ENCODE data around the gene PIK3CA.
"Not testable (repeated sequence)": the region's sequence is repeated elsewhere in the genome, so short reads cannot be mapped to it uniquely, and the experiment has no call there.

Gene PIK3CA

GRCh38 chr3:179196098-179196497, 47.9 kb downstream of the PIK3CA start:
- Histone ChIP-seq H3K36me3 (ENCODE audit: insufficient read depth, low read length) (no peaks in the 10 kb centered on the region), H3K9me3 (ENCODE audit: control insufficient read depth, insufficient read depth, low read length) (no peaks in the 10 kb centered on the region), H3K4me1 (ENCODE audit: insufficient read depth, low read length) (peaks cover 14% of the 10 kb centered on the region), H3K9ac (ENCODE audit: low read depth, low read length) (no peak overlapping the region)

- Histone ChIP-seq H3K4me1 (ENCODE audit: insufficient read depth, low read length) (peaks cover 14% of the 10 kb centered on the region), H3K9ac (ENCODE audit: low read depth, low read length) (no peak overlapping the region), H3K9me3 (ENCODE audit: control insufficient read depth, insufficient read depth, low read length) (no peaks in the 10 kb centered on the region), H3K36me3 (ENCODE audit: insufficient read depth, low read length) (no peaks in the 10 kb centered on the region)
Observed at GRCh38 chr3:179196700-179197099, 48.5 kb downstream of the PIK3CA start.

GRCh38 chr3:179200790-179201189, 52.6 kb downstream of the PIK3CA start:
- H3K36me3 ChIP-seq (ENCODE audit: insufficient read depth, low read length), result no peaks in the 10 kb centered on the region; the same call in 1 of the 2 replicates

GRCh38 chr3:179215550-179215949, 67.4 kb downstream of the PIK3CA start:
- H3K36me3 ChIP-seq (ENCODE audit: insufficient read depth, low read length); H3K9me3 ChIP-seq (ENCODE audit: control insufficient read depth, insufficient read depth, low read length); H3K4me1 ChIP-seq (ENCODE audit: insufficient read depth, low read length); H3K9ac ChIP-seq (ENCODE audit: low read depth, low read length): not testable (repeated sequence)

More at GRCh38 chr3:179200790-179201189, 52.6 kb downstream of the PIK3CA start:
- peaks cover 6% of the 10 kb centered on the region for H3K4me1 ChIP-seq (ENCODE audit: insufficient read depth, low read length)
- H3K9me3 ChIP-seq (ENCODE audit: control insufficient read depth, insufficient read depth, low read length), result no peaks in the 10 kb centered on the region
- H3K9ac ChIP-seq (ENCODE audit: low read depth, low read length), result no peak overlapping the region

- H3K4me1 ChIP-seq (ENCODE audit: insufficient read depth, low read length); H3K36me3 ChIP-seq (ENCODE audit: insufficient read depth, low read length); H3K9ac ChIP-seq (ENCODE audit: low read depth, low read length); H3K9me3 ChIP-seq (ENCODE audit: control insufficient read depth, insufficient read depth, low read length): not testable (repeated sequence)
Observed at GRCh38 chr3:179218213-179218612, 70.1 kb downstream of the PIK3CA start.

GRCh38 chr3:179223548-179223947, 75.4 kb downstream of the PIK3CA start:
- Histone ChIP-seq H3K36me3 (ENCODE audit: insufficient read depth, low read length) (no peaks in the 10 kb centered on the region), H3K9me3 (ENCODE audit: control insufficient read depth, insufficient read depth, low read length) (no peaks in the 10 kb centered on the region), H3K9ac (ENCODE audit: low read depth, low read length) (no peak overlapping the region), H3K4me1 (ENCODE audit: insufficient read depth, low read length) (peaks cover 7% of the 10 kb centered on the region; the same call in 1 of the 2 replicates)

- H3K9ac ChIP-seq (ENCODE audit: low read depth, low read length), result no peak overlapping the region
- H3K36me3 ChIP-seq (ENCODE audit: insufficient read depth, low read length), result no peaks in the 10 kb centered on the region
- no peaks in the 10 kb centered on the region for H3K9me3 ChIP-seq (ENCODE audit: control insufficient read depth, insufficient read depth, low read length)
Observed at GRCh38 chr3:179224584-179224983, 76.4 kb downstream of the PIK3CA start.

GRCh38 chr3:179227349-179227748, 79.2 kb downstream of the PIK3CA start:
- H3K36me3 ChIP-seq (ENCODE audit: insufficient read depth, low read length), result no peaks in the 10 kb centered on the region
- no peaks in the 10 kb centered on the region for H3K9me3 ChIP-seq (ENCODE audit: control insufficient read depth, insufficient read depth, low read length)

More at GRCh38 chr3:179224584-179224983, 76.4 kb downstream of the PIK3CA start:
- H3K4me1 ChIP-seq (ENCODE audit: insufficient read depth, low read length), result peaks cover 7% of the 10 kb centered on the region; the same call in 1 of the 2 replicates

GRCh38 chr3:179229177-179229576, 81.0 kb downstream of the PIK3CA start:
- no peaks in the 10 kb centered on the region for H3K9me3 ChIP-seq (ENCODE audit: control insufficient read depth, insufficient read depth, low read length)
- no peak overlapping the region for H3K9ac ChIP-seq (ENCODE audit: low read depth, low read length)
- peaks cover 2% of the 10 kb centered on the region; the same call in 1 of the 2 replicates for H3K36me3 ChIP-seq (ENCODE audit: insufficient read depth, low read length)
- peaks cover 7% of the 10 kb centered on the region; the same call in 1 of the 2 replicates for H3K4me1 ChIP-seq (ENCODE audit: insufficient read depth, low read length)

More at GRCh38 chr3:179227349-179227748, 79.2 kb downstream of the PIK3CA start:
- Histone ChIP-seq H3K4me1 (ENCODE audit: insufficient read depth, low read length) (peaks cover 7% of the 10 kb centered on the region; the same call in 1 of the 2 replicates), H3K9ac (ENCODE audit: low read depth, low read length) (no peak overlapping the region)

- no peaks in the 10 kb centered on the region for H3K4me1 ChIP-seq (ENCODE audit: insufficient read depth, low read length)
- no peak overlapping the region for H3K9ac ChIP-seq (ENCODE audit: low read depth, low read length)
- peaks cover 2% of the 10 kb centered on the region; the same call in 1 of the 2 replicates for H3K36me3 ChIP-seq (ENCODE audit: insufficient read depth, low read length)
- no peaks in the 10 kb centered on the region for H3K9me3 ChIP-seq (ENCODE audit: control insufficient read depth, insufficient read depth, low read length)
Observed at GRCh38 chr3:179233043-179233442, 84.9 kb downstream of the PIK3CA start.

- Histone ChIP-seq H3K36me3 (ENCODE audit: insufficient read depth, low read length) (peaks cover 2% of the 10 kb centered on the region; the same call in 1 of the 2 replicates), H3K9me3 (ENCODE audit: control insufficient read depth, insufficient read depth, low read length) (no peaks in the 10 kb centered on the region), H3K4me1 (ENCODE audit: insufficient read depth, low read length) (no peaks in the 10 kb centered on the region), H3K9ac (ENCODE audit: low read depth, low read length) (no peak overlapping the region)
Observed at GRCh38 chr3:179234199-179234598, 86.0 kb downstream of the PIK3CA start.

GRCh38 chr3:179236669-179237301, 88.6 kb downstream of the PIK3CA start:
- H3K9me3 ChIP-seq (ENCODE audit: control insufficient read depth, insufficient read depth, low read length), result no peaks in the 10 kb centered on the region
- no peak overlapping the region for H3K9ac ChIP-seq (ENCODE audit: low read depth, low read length)
- peaks cover 2% of the 10 kb centered on the region; the same call in 1 of the 2 replicates for H3K36me3 ChIP-seq (ENCODE audit: insufficient read depth, low read length)
- no peaks in the 10 kb centered on the region for H3K4me1 ChIP-seq (ENCODE audit: insufficient read depth, low read length)

GRCh38 chr3:179240299-179240698, 92.1 kb downstream of the PIK3CA start:
- not testable (repeated sequence) for H3K9me3 ChIP-seq (ENCODE audit: control insufficient read depth, insufficient read depth, low read length); H3K36me3 ChIP-seq (ENCODE audit: insufficient read depth, low read length); H3K4me1 ChIP-seq (ENCODE audit: insufficient read depth, low read length); H3K9ac ChIP-seq (ENCODE audit: low read depth, low read length)

GRCh38 chr3:179242859-179243258, 94.7 kb downstream of the PIK3CA start:
- H3K4me1 ChIP-seq (ENCODE audit: insufficient read depth, low read length); H3K9ac ChIP-seq (ENCODE audit: low read depth, low read length); H3K36me3 ChIP-seq (ENCODE audit: insufficient read depth, low read length); H3K9me3 ChIP-seq (ENCODE audit: control insufficient read depth, insufficient read depth, low read length): not testable (repeated sequence)

GRCh38 chr3:179244878-179245277, 96.7 kb downstream of the PIK3CA start:
- Histone ChIP-seq H3K9ac (ENCODE audit: low read depth, low read length) (no peak overlapping the region), H3K4me1 (ENCODE audit: insufficient read depth, low read length) (no peaks in the 10 kb centered on the region), H3K36me3 (ENCODE audit: insufficient read depth, low read length) (peaks cover 3% of the 10 kb centered on the region; the same call in 1 of the 2 replicates), H3K9me3 (ENCODE audit: control insufficient read depth, insufficient read depth, low read length) (no peaks in the 10 kb centered on the region)
